Gastrocnemius medialis (tissue), 4 donors: Measurements from ENCODE around the gene CD163L1.
"Not testable (repeated sequence)": the region's sequence is repeated elsewhere in the genome, so short reads cannot be mapped to it uniquely, and the experiment has no call there.

ENCODE experiments used
- CTCF ChIP-seq, 5 experiments: fragments of 450-650 bp in 3 of 5; fragments of 200-600 bp in 2 of 5; sonication (generic) in 2 of 5; IDR thresholded peaks in 4 of 5; conservative IDR thresholded peaks in 1 of 5; 1 replicate in 4 of 5; 2 replicates in 1 of 5; pipeline ENCODE4 v1.5.1; 2016 to 2019; ENCODE audit warnings: antibody characterized with exemption in 5 of 5, mild to moderate bottlenecking in 3 of 5, moderate library complexity in 3 of 5
- POLR2A ChIP-seq, 2 donors: fragments of 450-650 bp; IDR thresholded peaks; one replicate each; pipeline ENCODE4 v1.6.1; 2017; ENCODE audit warnings: antibody characterized with exemption in 2 of 2, mild to moderate bottlenecking in 2 of 2, moderate library complexity in 2 of 2

- not testable (repeated sequence) for TF ChIP-seq CTCF (IDR thresholded peaks at IDR 0.05 in 4 of 5, conservative IDR thresholded peaks at IDR 0.05 in 1 of 5); POLR2A (IDR thresholded peaks at IDR 0.05)
These were observed 106.2 kb downstream of the CD163L1 start for GRCh38 chr12:7337790-7338189.
